ENCODE data around the gene TANK.

Gene TANK

GRCh38 chr2:161147856-161148255 lies 12.4 kb upstream of the TANK start:
- H3K9ac ChIP-seq: no peak overlapping the region
- H3K4me1 ChIP-seq: no peaks in the 10 kb centered on the region
- no peaks in the 10 kb centered on the region for H3K36me3 ChIP-seq
- H3K27ac ChIP-seq: no peak overlapping the region
- H3K9me3 ChIP-seq: peaks cover 21% of the 10 kb centered on the region
- TF ChIP-seq Cebpa-rat (IDR thresholded peaks at IDR 0.05): no peak
- H3K4me2 ChIP-seq: no peak overlapping the region
- no peaks in the 10 kb centered on the region for H3K27me3 ChIP-seq
- no peaks in the 10 kb centered on the region for H4K20me1 ChIP-seq
- no peak overlapping the region for H3K4me3 ChIP-seq

GRCh38 chr2:161150704-161151103 lies 9.5 kb upstream of the TANK start:
- Histone ChIP-seq H3K4me3 (no peak overlapping the region), H3K27me3 (no peaks in the 10 kb centered on the region), H3K27ac (no peak overlapping the region), H3K36me3 (no peaks in the 10 kb centered on the region), H3K9me3 (peaks cover 21% of the 10 kb centered on the region), H4K20me1 (no peaks in the 10 kb centered on the region), H3K9ac (no peak overlapping the region), H3K4me1 (no peaks in the 10 kb centered on the region), H3K4me2 (no peak overlapping the region)
- no peak for TF ChIP-seq Cebpa-rat (IDR thresholded peaks at IDR 0.05)

GRCh38 chr2:161152302-161152701 lies 7.9 kb upstream of the TANK start:
- H3K4me1 ChIP-seq: no peaks in the 10 kb centered on the region
- no peaks in the 10 kb centered on the region for H3K36me3 ChIP-seq
- H4K20me1 ChIP-seq: no peaks in the 10 kb centered on the region
- H3K27me3 ChIP-seq: no peaks in the 10 kb centered on the region
- peaks cover 21% of the 10 kb centered on the region for H3K9me3 ChIP-seq
- H3K9ac ChIP-seq: no peak overlapping the region
- H3K4me2 ChIP-seq: no peak overlapping the region
- no peak for TF ChIP-seq Cebpa-rat (IDR thresholded peaks at IDR 0.05)
- no peak overlapping the region for H3K4me3 ChIP-seq
- H3K27ac ChIP-seq: no peak overlapping the region

- no peak overlapping the region for H3K4me2 ChIP-seq
- H3K9ac ChIP-seq: no peak overlapping the region
- peaks cover 6% of the 10 kb centered on the region; the same call in 1 of the 2 replicates for H4K20me1 ChIP-seq
- no peak overlapping the region for H3K27ac ChIP-seq
- peaks cover 18% of the 10 kb centered on the region for H3K4me1 ChIP-seq
- no peaks in the 10 kb centered on the region for H3K27me3 ChIP-seq
- H3K36me3 ChIP-seq: peaks cover 12% of the 10 kb centered on the region
- no peak overlapping the region for H3K4me3 ChIP-seq
- no peaks in the 10 kb centered on the region for H3K9me3 ChIP-seq
- no peak for TF ChIP-seq Cebpa-rat (IDR thresholded peaks at IDR 0.05)
Measured at GRCh38 chr2:161158882-161159281, 1.3 kb upstream of the TANK start.

- 0 out of 2 replicates have a peak overlapping the region, but pooled peaks have one; percentile 9 for H3K27ac ChIP-seq
- peak overlapping the region; percentile 45; the same call in 1 of the 2 replicates for H3K9ac ChIP-seq
- H3K9me3 ChIP-seq: no peaks in the 10 kb centered on the region
- TF ChIP-seq Cebpa-rat (IDR thresholded peaks at IDR 0.05): no peak
- H3K4me1 ChIP-seq: peaks cover 18% of the 10 kb centered on the region
- peaks cover 15% of the 10 kb centered on the region for H3K36me3 ChIP-seq
- H3K27me3 ChIP-seq: no peaks in the 10 kb centered on the region
- H3K4me3 ChIP-seq: peak overlapping the region; percentile 96
- peaks cover 8% of the 10 kb centered on the region; the same call in 1 of the 2 replicates for H4K20me1 ChIP-seq
- peak overlapping the region; percentile 81 for H3K4me2 ChIP-seq
Measured at GRCh38 chr2:161159456-161160225, 587 bp upstream of the TANK start.

GRCh38 chr2:161161074-161161706 lies 962 bp downstream of the TANK start:
- peak overlapping the region; percentile 96 for H3K4me3 ChIP-seq
- peaks cover 8% of the 10 kb centered on the region; the same call in 1 of the 2 replicates for H4K20me1 ChIP-seq
- H3K27ac ChIP-seq: peak overlapping the region; percentile 95
- peaks cover 18% of the 10 kb centered on the region for H3K4me1 ChIP-seq
- H3K27me3 ChIP-seq: no peaks in the 10 kb centered on the region
- H3K36me3 ChIP-seq: peaks cover 22% of the 10 kb centered on the region
- H3K4me2 ChIP-seq: peak overlapping the region; percentile 91
- TF ChIP-seq Cebpa-rat (IDR thresholded peaks at IDR 0.05): no peak
- no peaks in the 10 kb centered on the region for H3K9me3 ChIP-seq
- peak overlapping the region; percentile 96 for H3K9ac ChIP-seq

GRCh38 chr2:161163440-161163839 lies 3.2 kb downstream of the TANK start:
- TF ChIP-seq Cebpa-rat (IDR thresholded peaks at IDR 0.05): no peak
- Histone ChIP-seq H4K20me1 (peaks cover 8% of the 10 kb centered on the region; the same call in 1 of the 2 replicates), H3K9ac (no peak overlapping the region), H3K27me3 (no peaks in the 10 kb centered on the region), H3K27ac (no peak overlapping the region), H3K4me3 (no peak overlapping the region), H3K4me1 (peaks cover 18% of the 10 kb centered on the region), H3K9me3 (no peaks in the 10 kb centered on the region), H3K36me3 (peaks cover 35% of the 10 kb centered on the region), H3K4me2 (no peak overlapping the region)

GRCh38 chr2:161164161-161164560 lies 3.9 kb downstream of the TANK start:
- Histone ChIP-seq H3K4me1 (peaks cover 18% of the 10 kb centered on the region), H3K4me3 (no peak overlapping the region), H3K36me3 (peaks cover 35% of the 10 kb centered on the region), H3K9ac (no peak overlapping the region), H3K27me3 (no peaks in the 10 kb centered on the region), H3K9me3 (no peaks in the 10 kb centered on the region), H3K27ac (no peak overlapping the region), H3K4me2 (no peak overlapping the region), H4K20me1 (peaks cover 8% of the 10 kb centered on the region; the same call in 1 of the 2 replicates)
- TF ChIP-seq Cebpa-rat (IDR thresholded peaks at IDR 0.05): no peak

- Histone ChIP-seq H4K20me1 (peaks cover 8% of the 10 kb centered on the region; the same call in 1 of the 2 replicates), H3K9ac (no peak overlapping the region), H3K36me3 (peaks cover 35% of the 10 kb centered on the region), H3K27ac (no peak overlapping the region), H3K4me1 (peaks cover 13% of the 10 kb centered on the region), H3K9me3 (no peaks in the 10 kb centered on the region), H3K27me3 (no peaks in the 10 kb centered on the region), H3K4me3 (no peak overlapping the region), H3K4me2 (no peak overlapping the region)
- no peak for TF ChIP-seq Cebpa-rat (IDR thresholded peaks at IDR 0.05)
Measured at GRCh38 chr2:161165266-161165665, 5.0 kb downstream of the TANK start.

GRCh38 chr2:161165811-161166210 lies 5.6 kb downstream of the TANK start:
- H3K4me1 ChIP-seq: peaks cover 13% of the 10 kb centered on the region
- H3K27ac ChIP-seq: no peak overlapping the region
- H3K36me3 ChIP-seq: peaks cover 35% of the 10 kb centered on the region
- H3K4me3 ChIP-seq: no peak overlapping the region
- H4K20me1 ChIP-seq: peaks cover 8% of the 10 kb centered on the region; the same call in 1 of the 2 replicates
- no peaks in the 10 kb centered on the region for H3K9me3 ChIP-seq
- TF ChIP-seq Cebpa-rat (IDR thresholded peaks at IDR 0.05): no peak
- no peaks in the 10 kb centered on the region for H3K27me3 ChIP-seq
- no peak overlapping the region for H3K4me2 ChIP-seq
- no peak overlapping the region for H3K9ac ChIP-seq

All from BLaER1 (cell line).